Measurements from ENCODE around the gene GOT2. TPM values are rescaled to one million over a fixed set of nuclear protein-coding genes. Genes with fewer than 3 reads are reported as not detected.
"Not testable (repeated sequence)": the region's sequence is repeated elsewhere in the genome, so short reads cannot be mapped to it uniquely, and the experiment has no call there.

The GOT2 gene
- total RNA-seq (10 to 100 TPM; 38.6 to 40.5 TPM), polyA plus RNA-seq (10 to 100 TPM; 68.0 to 76.8 (median 76.6) TPM), total RNA-seq (24.6 to 153 (median 48.8) reads per million in 6 experiments)

DNA sequence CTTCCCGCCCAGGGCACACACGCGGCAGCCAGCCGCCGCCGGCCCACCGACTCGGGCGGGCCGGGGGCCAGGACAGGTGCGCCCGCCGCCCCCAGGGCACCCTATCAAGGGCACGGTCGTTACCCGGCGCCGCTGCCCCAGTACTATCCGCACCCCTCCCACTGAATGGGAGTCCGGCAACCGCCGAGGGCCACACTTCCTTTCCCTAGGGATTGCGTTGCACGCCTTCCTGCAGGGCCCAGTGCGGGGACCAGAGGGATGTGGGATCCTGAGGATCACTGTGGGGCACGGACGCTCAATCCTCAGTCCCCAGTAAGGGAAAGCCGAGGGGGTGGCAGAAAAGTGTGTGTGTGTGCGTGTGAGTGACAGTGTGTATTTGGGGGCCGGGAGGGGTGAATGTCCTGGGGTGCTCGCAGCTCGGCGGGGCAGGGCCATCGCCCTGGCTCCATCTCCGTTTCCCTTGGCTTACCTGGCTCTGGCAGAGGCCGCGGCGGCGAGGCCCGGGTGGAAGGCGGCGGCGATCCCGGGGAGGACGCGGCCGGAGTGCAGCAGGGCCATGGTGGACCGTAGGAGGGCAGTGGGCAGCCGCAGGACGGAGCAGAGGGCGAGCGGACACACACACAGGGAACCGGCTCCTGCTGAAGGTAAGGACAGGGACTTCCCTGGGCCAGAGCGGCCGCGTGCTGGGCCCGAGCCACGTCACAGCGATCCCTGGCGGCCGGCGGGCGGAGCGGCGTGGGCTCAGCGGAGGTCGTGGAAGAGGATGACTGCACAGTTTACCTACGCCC, at the start of gene GOT2:
GOT2 (minus strand) TSS at position 646 of the 788 bp plus-strand sequence; CDS start at position 558, 88 bp downstream.
- Mint-ChIP-seq H3K9me3 (no peaks in the 10 kb centered on the region), H3K36me3 (peaks cover 0 to 5% (median 0%) of the 10 kb centered on the region in 3 donors), H3K27me3 (no peaks in the 10 kb centered on the region), H3K4me3 (peak within 1 kb of the TSS; percentile 94 to 99 (median 98)), H3K27ac (peak within 1 kb of the TSS; percentile 71 to 96 (median 91)), H3K4me1 (peaks cover 15 to 49% (median 45%) of the 10 kb centered on the region in 4 donors)
- ATAC-seq (peak; percentile 98 to 99), DNase-seq (peak; percentile 57 to 82 (median 76))
- POLR2A ChIA-PET: no interaction called here

DNA sequence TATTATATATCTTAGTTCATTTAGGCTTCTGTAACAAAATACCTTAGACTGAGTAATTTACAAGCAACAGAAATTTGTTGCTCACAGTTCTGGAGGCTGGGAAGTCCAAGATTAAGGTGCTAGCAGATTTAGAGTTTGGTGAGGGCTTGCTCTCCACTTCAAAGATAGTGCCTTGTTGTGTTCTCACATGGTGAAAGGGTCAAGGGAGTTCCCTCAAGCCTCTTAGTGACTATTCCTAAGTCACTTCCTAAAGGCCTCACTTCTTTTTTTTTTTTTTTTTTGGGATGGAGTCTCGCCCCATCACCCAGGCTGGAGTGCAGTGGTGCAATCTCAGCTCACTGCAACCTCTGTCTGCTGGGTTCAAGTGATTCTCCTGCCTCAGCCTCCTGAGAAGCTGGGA, 45.2 kb upstream of the GOT2 start:
- H3K4me3 Mint-ChIP-seq, H3K9me3 Mint-ChIP-seq, POLR2A ChIA-PET, H3K27me3 Mint-ChIP-seq, ATAC-seq, H3K27ac Mint-ChIP-seq, DNase-seq, H3K36me3 Mint-ChIP-seq, H3K4me1 Mint-ChIP-seq: not testable (repeated sequence)

GRCh38 chr16:58773870-58774269, 39.8 kb upstream of the GOT2 start:
- POLR2A ChIA-PET: no interaction called here
- ATAC-seq (no peak), DNase-seq (no peak)
- no peaks in the 10 kb centered on the region for H3K4me1 Mint-ChIP-seq
- no peak overlapping the region for H3K4me3 Mint-ChIP-seq
- peaks cover 2 to 9% (median 8%) of the 10 kb centered on the region in 5 donors for H3K27me3 Mint-ChIP-seq
- H3K27ac Mint-ChIP-seq: no peak overlapping the region
- no peaks in the 10 kb centered on the region for H3K36me3 Mint-ChIP-seq
- H3K9me3 Mint-ChIP-seq: no peaks in the 10 kb centered on the region

DNA sequence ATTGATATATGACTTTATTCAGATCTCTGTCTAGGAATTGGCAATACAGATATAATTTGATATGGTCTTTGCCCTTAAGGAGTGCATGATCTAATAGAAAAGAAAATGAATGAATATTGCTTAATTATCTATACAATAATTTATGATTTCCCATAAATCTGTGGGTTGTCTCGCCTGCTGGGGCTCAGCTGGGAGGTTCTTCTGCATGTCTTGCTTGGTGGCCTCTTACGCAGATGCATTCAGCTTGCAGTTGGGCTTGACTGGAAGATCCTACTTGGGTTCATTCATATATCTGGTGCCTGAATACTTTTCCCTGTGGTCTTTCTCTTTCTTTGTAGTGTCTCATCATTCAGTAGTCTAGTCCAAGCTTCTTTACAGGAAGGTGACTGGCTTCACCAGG, 34.0 kb upstream of the GOT2 start:
- no peak for DNase-seq
- no peaks in the 10 kb centered on the region for H3K36me3 Mint-ChIP-seq
- H3K4me3 Mint-ChIP-seq: no peak overlapping the region
- H3K27ac Mint-ChIP-seq: no peak overlapping the region
- peaks cover 4 to 12% (median 6%) of the 10 kb centered on the region in 5 donors for H3K27me3 Mint-ChIP-seq
- no peak for ATAC-seq
- no peaks in the 10 kb centered on the region for H3K9me3 Mint-ChIP-seq
- no peaks in the 10 kb centered on the region for H3K4me1 Mint-ChIP-seq
- POLR2A ChIA-PET: no interaction called here

- ATAC-seq (no peak), DNase-seq (no peak)
- Mint-ChIP-seq H3K27ac (no peak overlapping the region), H3K36me3 (no peaks in the 10 kb centered on the region), H3K4me3 (no peak overlapping the region), H3K9me3 (no peaks in the 10 kb centered on the region), H3K27me3 (peaks cover 4 to 12% (median 6%) of the 10 kb centered on the region in 5 donors), H3K4me1 (no peaks in the 10 kb centered on the region)
- POLR2A ChIA-PET: no interaction called here
These were observed 33.5 kb upstream of the GOT2 start for GRCh38 chr16:58767581-58767980.

GRCh38 chr16:58756650-58757332, 22.7 kb upstream of the GOT2 start:
- POLR2A ChIA-PET: interaction anchor here (1.1 kb wide), 1 partner anchor 129 kb away, joined by 4 read pairs; no protein-coding TSS in a partner anchor
- H3K4me1 Mint-ChIP-seq: peaks cover 8 to 9% (median 9%) of the 10 kb centered on the region in 4 donors
- H3K9me3 Mint-ChIP-seq: no peaks in the 10 kb centered on the region
- peak overlapping the region in 3 of 10 donors; percentile 23 to 94 (median 29) for H3K27ac Mint-ChIP-seq
- peak overlapping the region in 1 of 10 donors; percentile 50 for H3K4me3 Mint-ChIP-seq
- no peak for DNase-seq
- no peaks in the 10 kb centered on the region for H3K36me3 Mint-ChIP-seq
- ATAC-seq: no peak
- no peaks in the 10 kb centered on the region for H3K27me3 Mint-ChIP-seq

DNA sequence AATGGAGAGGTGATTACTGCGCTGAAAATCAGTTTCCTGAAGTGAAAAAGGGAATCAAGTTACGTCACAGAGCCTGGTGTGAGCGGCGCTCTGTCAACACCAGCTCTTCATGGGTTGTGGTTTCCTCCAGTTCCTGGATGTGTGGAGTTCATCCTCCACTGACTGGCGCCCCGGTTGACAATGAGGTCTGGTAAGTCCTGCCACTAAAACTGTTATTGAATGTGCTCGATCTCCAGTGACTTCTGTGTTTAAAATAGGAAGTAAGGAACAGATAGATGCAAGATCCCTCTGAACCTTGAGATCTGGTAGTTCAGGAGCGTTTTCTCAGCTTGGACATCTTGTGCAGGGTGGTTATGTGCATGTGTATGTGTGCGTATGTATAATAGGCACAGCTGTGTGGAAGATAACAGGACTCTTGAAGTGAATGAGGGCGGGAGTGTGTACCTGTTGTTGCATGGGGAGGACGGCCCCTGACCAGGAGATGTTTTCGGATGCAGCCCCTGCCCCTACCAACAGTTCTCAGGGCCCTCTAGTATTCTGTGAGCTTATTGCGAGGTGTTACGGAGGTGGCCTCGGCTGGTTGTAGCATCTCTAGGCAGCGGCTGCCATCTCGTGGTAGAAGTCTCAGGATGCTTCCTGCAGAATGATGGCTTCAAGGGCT, 22.0 kb upstream of the GOT2 start:
- peak overlapping the region; percentile 42 to 83 (median 62) for H3K4me3 Mint-ChIP-seq
- POLR2A ChIA-PET: interaction anchor here (0.6 to 1.1 kb wide), 2 partner anchors 128 to 232 kb away, joined by 4 to 9 read pairs; no protein-coding TSS in a partner anchor
- no peaks in the 10 kb centered on the region for H3K9me3 Mint-ChIP-seq
- ATAC-seq (peak; percentile 91 to 98), DNase-seq (peak; percentile 52 to 87 (median 74))
- H3K27ac Mint-ChIP-seq: peak overlapping the region; percentile 23 to 95 (median 90)
- no peaks in the 10 kb centered on the region for H3K36me3 Mint-ChIP-seq
- H3K27me3 Mint-ChIP-seq: no peaks in the 10 kb centered on the region
- H3K4me1 Mint-ChIP-seq: peaks cover 8 to 9% (median 9%) of the 10 kb centered on the region in 4 donors

- no peak for DNase-seq
- Mint-ChIP-seq H3K36me3 (no peaks in the 10 kb centered on the region), H3K4me1 (peaks cover 8 to 9% (median 9%) of the 10 kb centered on the region in 4 donors), H3K4me3 (no peak overlapping the region), H3K9me3 (peaks cover 0 to 2% (median 0%) of the 10 kb centered on the region in 9 donors), H3K27ac (no peak overlapping the region), H3K27me3 (no peaks in the 10 kb centered on the region)
- POLR2A ChIA-PET: no interaction called here
- no peak for ATAC-seq
These were observed 19.6 kb upstream of the GOT2 start for GRCh38 chr16:58753711-58754134.

DNA sequence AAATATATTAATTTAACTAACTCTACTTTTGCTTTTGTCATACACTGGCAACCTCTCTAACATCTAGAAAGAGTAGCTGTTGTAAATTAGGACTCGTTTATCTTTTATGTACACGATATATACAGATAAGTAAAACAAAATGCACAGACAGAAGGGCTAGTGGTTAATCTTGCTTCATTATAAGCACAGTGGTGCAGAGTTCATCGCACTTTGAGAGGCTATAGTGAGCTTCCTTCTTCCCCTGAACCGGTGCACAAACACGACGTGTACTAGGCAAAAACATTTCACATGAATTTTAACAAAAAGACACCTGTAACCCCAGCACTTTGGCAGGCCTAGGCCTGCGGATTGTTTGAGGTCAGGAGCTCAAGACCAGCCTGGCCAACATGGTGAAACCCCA, 10.4 kb upstream of the GOT2 start:
- Mint-ChIP-seq H3K4me3 (no peak overlapping the region), H3K9me3 (peaks cover 0 to 1% (median 0%) of the 10 kb centered on the region in 9 donors), H3K27me3 (no peaks in the 10 kb centered on the region), H3K27ac (no peak overlapping the region), H3K36me3 (no peaks in the 10 kb centered on the region), H3K4me1 (no peaks in the 10 kb centered on the region)
- ATAC-seq: no peak
- DNase-seq: no peak
- POLR2A ChIA-PET: no interaction called here

DNA sequence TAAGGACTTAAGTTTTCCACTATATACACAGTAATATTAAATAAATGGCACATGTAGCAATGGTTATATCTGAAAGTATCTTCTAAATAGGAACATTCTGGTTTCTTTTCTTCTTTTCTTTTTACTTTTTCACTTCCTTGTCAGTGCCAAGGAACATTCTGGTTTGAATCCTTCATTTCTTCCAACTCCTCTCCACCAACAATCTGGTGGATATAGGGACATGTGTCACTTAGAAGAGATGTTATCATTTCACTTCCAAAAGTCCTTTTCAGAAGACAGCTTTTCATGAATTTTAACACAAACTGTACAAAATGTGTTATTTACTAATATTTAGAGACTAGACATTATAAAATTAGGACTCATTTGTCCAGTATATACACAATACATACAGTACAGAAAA, 7.9 kb upstream of the GOT2 start:
- no peak for DNase-seq
- POLR2A ChIA-PET: no interaction called here
- ATAC-seq: no peak
- Mint-ChIP-seq H3K4me1 (peaks cover 0 to 1% (median 0%) of the 10 kb centered on the region in 4 donors), H3K36me3 (no peaks in the 10 kb centered on the region), H3K4me3 (no peak overlapping the region), H3K9me3 (no peaks in the 10 kb centered on the region), H3K27ac (no peak overlapping the region), H3K27me3 (no peaks in the 10 kb centered on the region)

DNA sequence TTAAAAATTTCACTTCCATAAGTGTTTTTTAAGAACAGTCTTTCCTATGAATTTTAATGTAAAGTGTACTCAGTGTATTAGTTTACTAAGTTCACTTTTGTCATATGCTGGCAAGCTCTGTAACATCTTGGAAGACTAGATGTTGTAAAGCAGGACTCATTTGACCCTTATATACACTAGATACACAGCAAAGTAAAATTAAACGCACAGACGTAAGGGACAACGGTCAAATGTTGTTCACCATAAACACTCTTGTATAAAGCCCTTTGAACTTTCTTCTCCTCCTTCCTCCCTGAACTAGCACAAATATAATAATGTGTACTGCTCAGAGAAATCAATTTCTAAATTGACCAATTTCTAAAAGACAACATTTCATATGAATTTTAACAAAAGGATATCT, 7.0 kb upstream of the GOT2 start:
- no peak for DNase-seq
- Mint-ChIP-seq H3K36me3 (no peaks in the 10 kb centered on the region), H3K27me3 (no peaks in the 10 kb centered on the region), H3K9me3 (no peaks in the 10 kb centered on the region), H3K4me3 (no peak overlapping the region), H3K4me1 (peaks cover 0 to 4% (median 0%) of the 10 kb centered on the region in 4 donors), H3K27ac (no peak overlapping the region)
- POLR2A ChIA-PET: no interaction called here
- no peak for ATAC-seq

GRCh38 chr16:58738672-58739296, 4.7 kb upstream of the GOT2 start:
- H3K27ac Mint-ChIP-seq: no peak overlapping the region
- peaks cover 7 to 13% (median 9%) of the 10 kb centered on the region in 4 donors for H3K4me1 Mint-ChIP-seq
- DNase-seq (no peak), ATAC-seq (no peak)
- no peaks in the 10 kb centered on the region for H3K27me3 Mint-ChIP-seq
- POLR2A ChIA-PET: no interaction called here
- no peak overlapping the region for H3K4me3 Mint-ChIP-seq
- no peaks in the 10 kb centered on the region for H3K9me3 Mint-ChIP-seq
- no peaks in the 10 kb centered on the region for H3K36me3 Mint-ChIP-seq
